NOMO-1 treated with DMSO at 0.1 percent for 48 hours (cell line): ENCODE data around the gene TBC1D4.

ENCODE experiments used
- DNase-seq: peaks from one replicate; lab custom pipeline; 2025; ENCODE audit not compliant: unreplicated experiment; lab: John Stamatoyannopoulos, UW

TBC1D4 gene

GRCh38 chr13:75418997-75419396 lies 63.0 kb downstream of the TBC1D4 start:
- DNase-seq, result peak; percentile 47

GRCh38 chr13:75418186-75418843 lies 63.7 kb downstream of the TBC1D4 start:
- no peak for DNase-seq

- peak; percentile 56 for DNase-seq
Measured at GRCh38 chr13:75417656-75418055, 64.3 kb downstream of the TBC1D4 start.

- peak; percentile 19 for DNase-seq
Measured at GRCh38 chr13:75417012-75417384, 65.0 kb downstream of the TBC1D4 start.

- no peak for DNase-seq
Measured at GRCh38 chr13:75416327-75417011, 65.5 kb downstream of the TBC1D4 start.

GRCh38 chr13:75415694-75416093 lies 66.3 kb downstream of the TBC1D4 start:
- DNase-seq, result peak; percentile 81

- no peak for DNase-seq
Measured at GRCh38 chr13:75415171-75415570, 66.8 kb downstream of the TBC1D4 start.

- DNase-seq, result no peak
Measured at GRCh38 chr13:75414036-75414827, 67.7 kb downstream of the TBC1D4 start.

GRCh38 chr13:75411924-75412537 lies 69.9 kb downstream of the TBC1D4 start:
- no peak for DNase-seq

- DNase-seq, result no peak
Measured at GRCh38 chr13:75410207-75410606, 71.8 kb downstream of the TBC1D4 start.

- no peak for DNase-seq
Measured at GRCh38 chr13:75407998-75408397, 74.0 kb downstream of the TBC1D4 start.

GRCh38 chr13:75407473-75407872 lies 74.5 kb downstream of the TBC1D4 start:
- DNase-seq, result no peak

GRCh38 chr13:75405976-75406703 lies 75.8 kb downstream of the TBC1D4 start:
- no peak for DNase-seq

GRCh38 chr13:75404726-75405125 lies 77.2 kb downstream of the TBC1D4 start:
- DNase-seq, result no peak

- DNase-seq, result no peak
Measured at GRCh38 chr13:75402787-75403186, 79.2 kb downstream of the TBC1D4 start.

GRCh38 chr13:75400775-75401174 lies 81.2 kb downstream of the TBC1D4 start:
- DNase-seq, result no peak

- DNase-seq, result no peak
Measured at GRCh38 chr13:75399879-75400217, 82.1 kb downstream of the TBC1D4 start.

- no peak for DNase-seq
Measured at GRCh38 chr13:75399168-75399878, 82.6 kb downstream of the TBC1D4 start.

- no peak for DNase-seq
Measured at GRCh38 chr13:75398072-75398471, 83.9 kb downstream of the TBC1D4 start.

- DNase-seq, result no peak
Measured at GRCh38 chr13:75395901-75396300, 86.1 kb downstream of the TBC1D4 start.
